Measurements from ENCODE around the gene FPR2. TPM values are rescaled to one million over a fixed set of nuclear protein-coding genes. Genes with fewer than 3 reads are reported as not detected.

FPR2 gene
- total RNA-seq, 1 donor from 2014 or later = not detected

GRCh38 chr19:51779181-51779580 lies 18.2 kb downstream of the FPR2 start:
- Mint-ChIP-seq H3K36me3 (ENCODE audit: low read depth) (no peaks in the 10 kb centered on the region), H3K27ac (no peak overlapping the region), H3K4me1 (ENCODE audit: low read depth) (peaks cover 8% of the 10 kb centered on the region), H3K4me3 (no peak overlapping the region), H3K9me3 (no peaks in the 10 kb centered on the region), H3K27me3 (ENCODE audit: insufficient read depth) (peaks cover 2% of the 10 kb centered on the region)
- DNase-seq (ENCODE audit: low spot score) = no peak
- intact Hi-C loops (cut with micrococcal nuclease) = loop anchor here (10.0 kb wide), 1 partner anchor 114 kb away; no protein-coding TSS in a partner anchor

- Mint-ChIP-seq H3K27me3 (ENCODE audit: insufficient read depth) (peaks cover 2% of the 10 kb centered on the region), H3K9me3 (no peaks in the 10 kb centered on the region), H3K4me3 (no peak overlapping the region)
Measured at GRCh38 chr19:51779703-51780102, 18.7 kb downstream of the FPR2 start.

GRCh38 chr19:51780270-51780669 lies 19.3 kb downstream of the FPR2 start:
- no peak overlapping the region for H3K27ac Mint-ChIP-seq
- peaks cover 8% of the 10 kb centered on the region for H3K4me1 Mint-ChIP-seq (ENCODE audit: low read depth)
- no peaks in the 10 kb centered on the region for H3K36me3 Mint-ChIP-seq (ENCODE audit: low read depth)
- no peak for DNase-seq (ENCODE audit: low spot score)
- no peaks in the 10 kb centered on the region for H3K9me3 Mint-ChIP-seq
- intact Hi-C loops (cut with micrococcal nuclease) = no loop called here
- H3K27me3 Mint-ChIP-seq (ENCODE audit: insufficient read depth) = peaks cover 2% of the 10 kb centered on the region
- no peak overlapping the region for H3K4me3 Mint-ChIP-seq

More at GRCh38 chr19:51779703-51780102, 18.7 kb downstream of the FPR2 start:
- intact Hi-C loops (cut with micrococcal nuclease) = loop anchor here (10.0 kb wide), 1 partner anchor 115 kb away; no protein-coding TSS in a partner anchor
- Mint-ChIP-seq H3K36me3 (ENCODE audit: low read depth) (no peaks in the 10 kb centered on the region), H3K27ac (no peak overlapping the region), H3K4me1 (ENCODE audit: low read depth) (peaks cover 8% of the 10 kb centered on the region)
- DNase-seq (ENCODE audit: low spot score) = no peak

- Mint-ChIP-seq H3K36me3 (ENCODE audit: low read depth) (no peaks in the 10 kb centered on the region), H3K4me3 (no peak overlapping the region), H3K9me3 (no peaks in the 10 kb centered on the region), H3K27me3 (ENCODE audit: insufficient read depth) (no peaks in the 10 kb centered on the region), H3K27ac (no peak overlapping the region), H3K4me1 (ENCODE audit: low read depth) (peaks cover 8% of the 10 kb centered on the region)
- intact Hi-C loops (cut with micrococcal nuclease) = no loop called here
- no peak for DNase-seq (ENCODE audit: low spot score)
Measured at GRCh38 chr19:51781999-51782398, 21.0 kb downstream of the FPR2 start.

GRCh38 chr19:51783372-51783771 lies 22.4 kb downstream of the FPR2 start:
- intact Hi-C loops (cut with micrococcal nuclease) = no loop called here
- Mint-ChIP-seq H3K4me1 (ENCODE audit: low read depth) (peaks cover under 1% of the 10 kb centered on the region), H3K4me3 (no peak overlapping the region), H3K27me3 (ENCODE audit: insufficient read depth) (no peaks in the 10 kb centered on the region), H3K36me3 (ENCODE audit: low read depth) (peaks cover 2% of the 10 kb centered on the region), H3K9me3 (peaks cover 8% of the 10 kb centered on the region), H3K27ac (no peak overlapping the region)
- DNase-seq (ENCODE audit: low spot score) = no peak

- intact Hi-C loops (cut with micrococcal nuclease) = no loop called here
- peaks cover 2% of the 10 kb centered on the region for H3K36me3 Mint-ChIP-seq (ENCODE audit: low read depth)
- peaks cover 11% of the 10 kb centered on the region for H3K9me3 Mint-ChIP-seq
- H3K4me3 Mint-ChIP-seq = no peak overlapping the region
- H3K27me3 Mint-ChIP-seq (ENCODE audit: insufficient read depth) = no peaks in the 10 kb centered on the region
- no peaks in the 10 kb centered on the region for H3K4me1 Mint-ChIP-seq (ENCODE audit: low read depth)
- no peak overlapping the region for H3K27ac Mint-ChIP-seq
- no peak for DNase-seq (ENCODE audit: low spot score)
Measured at GRCh38 chr19:51784109-51784785, 23.3 kb downstream of the FPR2 start.

GRCh38 chr19:51784922-51785690 lies 24.1 kb downstream of the FPR2 start:
- H3K4me1 Mint-ChIP-seq (ENCODE audit: low read depth) = no peaks in the 10 kb centered on the region
- intact Hi-C loops (cut with micrococcal nuclease) = no loop called here
- H3K36me3 Mint-ChIP-seq (ENCODE audit: low read depth) = peaks cover 2% of the 10 kb centered on the region
- H3K4me3 Mint-ChIP-seq = no peak overlapping the region
- H3K9me3 Mint-ChIP-seq = peaks cover 11% of the 10 kb centered on the region
- no peaks in the 10 kb centered on the region for H3K27me3 Mint-ChIP-seq (ENCODE audit: insufficient read depth)
- peak; percentile 6 for DNase-seq (ENCODE audit: low spot score)
- no peak overlapping the region for H3K27ac Mint-ChIP-seq

GRCh38 chr19:51786646-51787494 lies 25.9 kb downstream of the FPR2 start:
- Mint-ChIP-seq H3K27me3 (ENCODE audit: insufficient read depth) (no peaks in the 10 kb centered on the region), H3K9me3 (peaks cover 20% of the 10 kb centered on the region), H3K4me3 (no peak overlapping the region), H3K4me1 (ENCODE audit: low read depth) (no peaks in the 10 kb centered on the region), H3K36me3 (ENCODE audit: low read depth) (peaks cover 2% of the 10 kb centered on the region), H3K27ac (no peak overlapping the region)
- no peak for DNase-seq (ENCODE audit: low spot score)
- intact Hi-C loops (cut with micrococcal nuclease) = no loop called here

GRCh38 chr19:51788029-51788428 lies 27.0 kb downstream of the FPR2 start:
- Mint-ChIP-seq H3K4me3 (no peak overlapping the region), H3K27ac (no peak overlapping the region), H3K4me1 (ENCODE audit: low read depth) (no peaks in the 10 kb centered on the region), H3K9me3 (peaks cover 23% of the 10 kb centered on the region), H3K36me3 (ENCODE audit: low read depth) (peaks cover 2% of the 10 kb centered on the region), H3K27me3 (ENCODE audit: insufficient read depth) (no peaks in the 10 kb centered on the region)
- intact Hi-C loops (cut with micrococcal nuclease) = no loop called here
- DNase-seq (ENCODE audit: low spot score) = no peak

GRCh38 chr19:51789061-51789795 lies 28.2 kb downstream of the FPR2 start:
- no peaks in the 10 kb centered on the region for H3K27me3 Mint-ChIP-seq (ENCODE audit: insufficient read depth)

GRCh38 chr19:51792932-51793331 lies 32.0 kb downstream of the FPR2 start:
- Mint-ChIP-seq H3K27me3 (ENCODE audit: insufficient read depth) (no peaks in the 10 kb centered on the region), H3K4me1 (ENCODE audit: low read depth) (no peaks in the 10 kb centered on the region), H3K36me3 (ENCODE audit: low read depth) (no peaks in the 10 kb centered on the region), H3K27ac (no peak overlapping the region), H3K4me3 (no peak overlapping the region), H3K9me3 (peaks cover 44% of the 10 kb centered on the region)
- intact Hi-C loops (cut with micrococcal nuclease) = no loop called here
- no peak for DNase-seq (ENCODE audit: low spot score)

More at GRCh38 chr19:51789061-51789795, 28.2 kb downstream of the FPR2 start:
- intact Hi-C loops (cut with micrococcal nuclease) = no loop called here
- H3K36me3 Mint-ChIP-seq (ENCODE audit: low read depth) = peaks cover 2% of the 10 kb centered on the region
- H3K4me1 Mint-ChIP-seq (ENCODE audit: low read depth) = no peaks in the 10 kb centered on the region
- H3K9me3 Mint-ChIP-seq = peaks cover 28% of the 10 kb centered on the region
- DNase-seq (ENCODE audit: low spot score) = no peak
- H3K27ac Mint-ChIP-seq = no peak overlapping the region
- no peak overlapping the region for H3K4me3 Mint-ChIP-seq

- no peak for DNase-seq (ENCODE audit: low spot score)
- H3K27ac Mint-ChIP-seq = no peak overlapping the region
- intact Hi-C loops (cut with micrococcal nuclease) = no loop called here
- H3K4me3 Mint-ChIP-seq = no peak overlapping the region
- no peaks in the 10 kb centered on the region for H3K27me3 Mint-ChIP-seq (ENCODE audit: insufficient read depth)
- peaks cover 45% of the 10 kb centered on the region for H3K9me3 Mint-ChIP-seq
- no peaks in the 10 kb centered on the region for H3K36me3 Mint-ChIP-seq (ENCODE audit: low read depth)
- no peaks in the 10 kb centered on the region for H3K4me1 Mint-ChIP-seq (ENCODE audit: low read depth)
Measured at GRCh38 chr19:51793994-51794393, 33.0 kb downstream of the FPR2 start.

Data from activated T-helper 1 cell treated with anti-CD3 and anti-CD28 coated beads, Interleukin-12 subunit alpha, Interleukin-12 subunit beta, Interleukin-2, Interleukin-4 antibody, amounts not matched to agents 30 ng/mL and 10 ng/mL and 1 ng/mL, durations not matched to agents 14 hours and 24 hours and 36 hours (primary cell).